Measurements from ENCODE around the gene TMEM176A. TPM values are rescaled to one million over a fixed set of nuclear protein-coding genes. Genes with fewer than 3 reads are reported as not detected.

The TMEM176A gene
- polyA plus RNA-seq (2011; rRNA removed) (1.5 and 1.8 TPM in 2 replicates), polyA minus RNA-seq (2011; rRNA and poly(A)+ RNA removed) (0.61 and 0.97 TPM in 2 replicates)

GRCh38 chr7:150800581-150801241 is at the start of gene TMEM176A:
Gene TMEM176A, plus strand, starts transcription at chr7:150800769. Its CDS starts 782 bp downstream, at chr7:150801551.
- H3K4me3 ChIP-seq (ENCODE audit: low read depth, low read length), result no peak within 1 kb of the TSS
- ChIA-PET CTCF (no interaction called here), POLR2A (no interaction called here)
- no peaks in the 10 kb centered on the region; the same call in 1 of the 2 replicates for H3K9me3 ChIP-seq (ENCODE audit: control insufficient read depth, insufficient read depth, low read length)
- peaks cover 27% of the 10 kb centered on the region for H3K27me3 ChIP-seq (ENCODE audit: control insufficient read depth, insufficient read depth, low read length)
- TF ChIP-seq, protein P1, sequence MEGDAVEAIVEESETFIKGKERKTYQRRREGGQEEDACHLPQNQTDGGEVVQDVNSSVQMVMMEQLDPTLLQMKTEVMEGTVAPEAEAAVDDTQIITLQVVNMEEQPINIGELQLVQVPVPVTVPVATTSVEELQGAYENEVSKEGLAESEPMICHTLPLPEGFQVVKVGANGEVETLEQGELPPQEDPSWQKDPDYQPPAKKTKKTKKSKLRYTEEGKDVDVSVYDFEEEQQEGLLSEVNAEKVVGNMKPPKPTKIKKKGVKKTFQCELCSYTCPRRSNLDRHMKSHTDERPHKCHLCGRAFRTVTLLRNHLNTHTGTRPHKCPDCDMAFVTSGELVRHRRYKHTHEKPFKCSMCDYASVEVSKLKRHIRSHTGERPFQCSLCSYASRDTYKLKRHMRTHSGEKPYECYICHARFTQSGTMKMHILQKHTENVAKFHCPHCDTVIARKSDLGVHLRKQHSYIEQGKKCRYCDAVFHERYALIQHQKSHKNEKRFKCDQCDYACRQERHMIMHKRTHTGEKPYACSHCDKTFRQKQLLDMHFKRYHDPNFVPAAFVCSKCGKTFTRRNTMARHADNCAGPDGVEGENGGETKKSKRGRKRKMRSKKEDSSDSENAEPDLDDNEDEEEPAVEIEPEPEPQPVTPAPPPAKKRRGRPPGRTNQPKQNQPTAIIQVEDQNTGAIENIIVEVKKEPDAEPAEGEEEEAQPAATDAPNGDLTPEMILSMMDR (IDR thresholded peaks at IDR 0.05; ENCODE audit: low read depth, low read length), result no peak
- H3K27ac ChIP-seq (ENCODE audit: low read depth, low read length), result no peak within 1 kb of the TSS
- DNase-seq (ENCODE audit: low read depth, low spot score), result no peak

DNA sequence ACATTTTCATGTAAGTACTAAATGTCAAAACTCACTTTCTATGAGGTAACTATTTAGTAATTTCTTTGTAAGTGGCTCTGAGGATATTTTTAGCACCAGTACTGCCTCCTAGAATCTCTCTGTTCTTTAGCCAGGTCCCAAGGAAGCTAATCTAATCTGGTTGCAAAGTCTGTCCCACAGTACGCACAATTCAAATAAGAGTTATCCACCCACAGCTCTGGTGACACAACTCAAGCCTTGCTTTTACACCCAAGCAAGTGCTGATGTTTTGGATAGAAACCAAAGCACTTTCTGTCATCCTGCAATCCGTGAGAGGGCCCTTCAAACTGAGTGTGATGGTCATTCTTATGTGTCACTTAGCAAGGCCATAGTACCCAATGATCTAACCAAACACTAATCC is 48.9 kb upstream of the TMEM176A start:
- ChIA-PET POLR2A (no interaction called here), CTCF (no interaction called here)
- no peaks in the 10 kb centered on the region for H3K27me3 ChIP-seq (ENCODE audit: control insufficient read depth, insufficient read depth, low read length)
- DNase-seq (ENCODE audit: low read depth, low spot score), result no peak
- no peaks in the 10 kb centered on the region; the same call in 1 of the 2 replicates for H3K9me3 ChIP-seq (ENCODE audit: control insufficient read depth, insufficient read depth, low read length)
- TF ChIP-seq, protein P1 (IDR thresholded peaks at IDR 0.05; ENCODE audit: low read depth, low read length), result no peak
- H3K27ac ChIP-seq (ENCODE audit: low read depth, low read length), result no peak overlapping the region
- H3K4me3 ChIP-seq (ENCODE audit: low read depth, low read length), result no peak overlapping the region

- Histone ChIP-seq H3K9me3 (ENCODE audit: control insufficient read depth, insufficient read depth, low read length) (no peaks in the 10 kb centered on the region), H3K27me3 (ENCODE audit: control insufficient read depth, insufficient read depth, low read length) (no peaks in the 10 kb centered on the region), H3K4me3 (ENCODE audit: low read depth, low read length) (no peak overlapping the region), H3K27ac (ENCODE audit: low read depth, low read length) (no peak overlapping the region)
- ChIA-PET POLR2A (no interaction called here), CTCF (no interaction called here)
- TF ChIP-seq, protein P1 (IDR thresholded peaks at IDR 0.05; ENCODE audit: low read depth, low read length), result no peak
- DNase-seq (ENCODE audit: low read depth, low spot score), result no peak
Measured at GRCh38 chr7:150753239-150753638, 47.3 kb upstream of the TMEM176A start.

GRCh38 chr7:150753826-150754603 is 46.6 kb upstream of the TMEM176A start:
- CTCF ChIA-PET, result no interaction called here
- Histone ChIP-seq H3K27me3 (ENCODE audit: control insufficient read depth, insufficient read depth, low read length) (no peaks in the 10 kb centered on the region), H3K9me3 (ENCODE audit: control insufficient read depth, insufficient read depth, low read length) (no peaks in the 10 kb centered on the region), H3K27ac (ENCODE audit: low read depth, low read length) (no peak overlapping the region), H3K4me3 (ENCODE audit: low read depth, low read length) (no peak overlapping the region)
- POLR2A ChIA-PET, result no interaction called here
- no peak for DNase-seq (ENCODE audit: low read depth, low spot score)
- TF ChIP-seq, protein P1 (IDR thresholded peaks at IDR 0.05; ENCODE audit: low read depth, low read length), result no peak

- ChIA-PET CTCF (no interaction called here), POLR2A (interaction anchor here (0.6 kb wide), 1 partner anchor 1633 kb away, joined by 6 read pairs; no protein-coding TSS in a partner anchor)
- H3K27me3 ChIP-seq (ENCODE audit: control insufficient read depth, insufficient read depth, low read length), result no peaks in the 10 kb centered on the region
- DNase-seq (ENCODE audit: low read depth, low spot score), result no peak
- no peak overlapping the region for H3K4me3 ChIP-seq (ENCODE audit: low read depth, low read length)
- H3K27ac ChIP-seq (ENCODE audit: low read depth, low read length), result no peak overlapping the region
- H3K9me3 ChIP-seq (ENCODE audit: control insufficient read depth, insufficient read depth, low read length), result no peaks in the 10 kb centered on the region
- TF ChIP-seq, protein P1 (IDR thresholded peaks at IDR 0.05; ENCODE audit: low read depth, low read length), result no peak
Measured at GRCh38 chr7:150754951-150755350, 45.6 kb upstream of the TMEM176A start.

All from AG04450 (cell line).